Islet of Langerhans (tissue), 1 donor: ENCODE measurements around the gene SKIDA1.

Experiments
- FAIRE-seq: peaks from one replicate; lab custom pipeline; 2011; peaks lifted over from hg19 to GRCh38; lab: Jason Lieb, UNC

The SKIDA1 gene

GRCh38 chr10:21479570-21480315 is 45.7 kb downstream of the SKIDA1 start:
- FAIRE-seq = no peak

GRCh38 chr10:21475393-21475792 is 50.1 kb downstream of the SKIDA1 start:
- no peak for FAIRE-seq

GRCh38 chr10:21473541-21473940 is 51.9 kb downstream of the SKIDA1 start:
- FAIRE-seq = no peak

GRCh38 chr10:21473135-21473534 is 52.3 kb downstream of the SKIDA1 start:
- no peak for FAIRE-seq

GRCh38 chr10:21468086-21468485 is 57.4 kb downstream of the SKIDA1 start:
- FAIRE-seq = no peak

GRCh38 chr10:21467633-21468032 is 57.8 kb downstream of the SKIDA1 start:
- no peak for FAIRE-seq

GRCh38 chr10:21464134-21464533 is 61.3 kb downstream of the SKIDA1 start:
- FAIRE-seq = no peak
